Measurements from ENCODE around the gene NUS1. TPM values are rescaled to one million over a fixed set of nuclear protein-coding genes. Genes with fewer than 3 reads are reported as not detected.
"Not testable (repeated sequence)": the region's sequence is repeated elsewhere in the genome, so short reads cannot be mapped to it uniquely, and the experiment has no call there.

Gene NUS1
- total RNA-seq: 23.8 and 33.8 TPM in 2 replicates

- peak within 1 kb of the TSS; percentile 72 for H3K4me3 ChIP-seq (ENCODE audit: low read depth, low read length)
- DNase-seq (ENCODE audit: low read depth): peak; percentile 83
- peak; percentile 81 for TF ChIP-seq CTCF (IDR thresholded peaks at IDR 0.05; ENCODE audit: insufficient read depth, low read length, poor library complexity, severe bottlenecking)
- H3K36me3 ChIP-seq (ENCODE audit: control insufficient read depth, insufficient read depth, low read length): peaks cover 1% of the 10 kb centered on the region
- no peaks in the 10 kb centered on the region for H3K27me3 ChIP-seq (ENCODE audit: control insufficient read depth, insufficient read depth, low read length)
Observed at GRCh38 chr6:117674991-117675657, at the start of gene NUS1. TSS of gene NUS1 (plus strand) at chr6:117675469. CDS start at chr6:117675671, 202 bp downstream.

- Histone ChIP-seq H3K4me3 (ENCODE audit: low read depth, low read length) (no peak overlapping the region), H3K27me3 (ENCODE audit: control insufficient read depth, insufficient read depth, low read length) (no peaks in the 10 kb centered on the region), H3K36me3 (ENCODE audit: control insufficient read depth, insufficient read depth, low read length) (no peaks in the 10 kb centered on the region)
- TF ChIP-seq CTCF (IDR thresholded peaks at IDR 0.05; ENCODE audit: insufficient read depth, low read length, poor library complexity, severe bottlenecking): no peak
- DNase-seq (ENCODE audit: low read depth): no peak
Observed at GRCh38 chr6:117627533-117627932, 47.7 kb upstream of the NUS1 start.

- no peaks in the 10 kb centered on the region for H3K36me3 ChIP-seq (ENCODE audit: control insufficient read depth, insufficient read depth, low read length)
- H3K4me3 ChIP-seq (ENCODE audit: low read depth, low read length): no peak overlapping the region
- TF ChIP-seq CTCF (IDR thresholded peaks at IDR 0.05; ENCODE audit: insufficient read depth, low read length, poor library complexity, severe bottlenecking): no peak
- no peaks in the 10 kb centered on the region for H3K27me3 ChIP-seq (ENCODE audit: control insufficient read depth, insufficient read depth, low read length)
- DNase-seq (ENCODE audit: low read depth): no peak
Observed at GRCh38 chr6:117629119-117629660, 46.1 kb upstream of the NUS1 start.

DNA sequence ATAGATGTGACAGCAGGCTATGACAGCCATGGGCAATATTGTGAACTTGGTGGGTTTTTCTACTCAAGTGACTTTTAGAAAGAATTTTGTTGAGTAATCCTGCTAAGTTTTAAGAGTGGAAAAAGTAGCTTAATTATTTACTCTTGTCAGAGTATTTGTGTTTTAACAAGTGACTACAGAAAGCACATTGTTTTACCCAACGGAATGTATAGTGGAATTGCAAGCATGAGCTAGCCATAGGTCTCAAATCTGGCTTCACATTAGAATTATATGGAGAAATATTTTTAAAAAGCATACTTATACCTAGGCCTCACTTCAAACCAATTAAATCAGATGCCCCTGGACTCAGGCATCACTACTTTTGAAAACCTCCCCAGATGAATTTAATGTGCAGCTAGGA lies 37.5 kb upstream of the NUS1 start:
- TF ChIP-seq CTCF (IDR thresholded peaks at IDR 0.05; ENCODE audit: insufficient read depth, low read length, poor library complexity, severe bottlenecking): no peak
- Histone ChIP-seq H3K4me3 (ENCODE audit: low read depth, low read length) (no peak overlapping the region), H3K27me3 (ENCODE audit: control insufficient read depth, insufficient read depth, low read length) (no peaks in the 10 kb centered on the region), H3K36me3 (ENCODE audit: control insufficient read depth, insufficient read depth, low read length) (no peaks in the 10 kb centered on the region)
- no peak for DNase-seq (ENCODE audit: low read depth)

DNA sequence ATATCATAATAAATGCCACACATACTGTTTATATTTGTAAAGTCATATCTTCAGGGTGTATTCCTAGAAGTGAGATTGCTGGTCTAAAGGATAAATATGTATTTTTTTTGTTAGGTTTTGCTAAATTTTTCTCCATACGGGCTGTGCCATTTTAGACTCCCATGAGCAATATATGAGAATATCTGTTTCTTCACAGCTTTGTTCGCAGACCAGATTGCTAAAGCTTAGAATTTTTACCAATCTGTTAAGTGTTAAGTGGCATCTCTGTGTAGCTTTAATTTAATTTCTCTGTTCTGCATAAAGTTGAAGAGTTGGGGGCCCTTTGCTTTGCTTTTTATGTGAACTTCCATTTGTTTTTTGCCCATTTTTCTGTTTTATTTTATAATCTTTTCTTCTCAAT lies 32.3 kb upstream of the NUS1 start:
- H3K36me3 ChIP-seq (ENCODE audit: control insufficient read depth, insufficient read depth, low read length): no peaks in the 10 kb centered on the region
- no peaks in the 10 kb centered on the region for H3K27me3 ChIP-seq (ENCODE audit: control insufficient read depth, insufficient read depth, low read length)
- no peak for TF ChIP-seq CTCF (IDR thresholded peaks at IDR 0.05; ENCODE audit: insufficient read depth, low read length, poor library complexity, severe bottlenecking)
- DNase-seq (ENCODE audit: low read depth): no peak
- H3K4me3 ChIP-seq (ENCODE audit: low read depth, low read length): no peak overlapping the region

DNA sequence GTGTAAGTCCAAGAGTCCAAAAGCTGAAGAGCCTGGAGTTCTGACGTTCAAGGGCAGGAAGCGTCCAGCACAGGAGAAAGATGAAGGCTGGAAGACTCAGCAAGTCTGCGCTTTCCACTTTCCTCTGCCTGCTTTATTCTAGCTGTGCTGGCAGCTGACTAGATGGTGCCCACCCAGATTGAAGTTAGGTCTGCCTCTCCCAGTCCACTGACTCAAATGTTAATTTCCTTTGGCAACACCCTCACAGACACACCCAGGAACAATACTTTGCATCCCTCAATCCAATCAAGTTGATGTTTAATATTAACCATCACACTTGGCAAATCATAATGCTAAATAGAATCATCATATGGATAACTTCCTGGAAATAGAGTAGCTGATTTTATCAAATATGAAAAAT lies 23.3 kb upstream of the NUS1 start:
- DNase-seq (ENCODE audit: low read depth); H3K36me3 ChIP-seq (ENCODE audit: control insufficient read depth, insufficient read depth, low read length); H3K4me3 ChIP-seq (ENCODE audit: low read depth, low read length); H3K27me3 ChIP-seq (ENCODE audit: control insufficient read depth, insufficient read depth, low read length): not testable (repeated sequence)
